GM12878 (cell line): ENCODE measurements around the gene NFIX.

Source experiments
- CTCF ChIP-seq, 3 experiments: IDR thresholded peaks in 2 of 3; conservative IDR thresholded peaks in 1 of 3; 2 replicates each; pipeline ENCODE4 v1.5.1; 2011; ENCODE audit warnings: low read depth in 3 of 3, low read length in 3 of 3, mild to moderate bottlenecking in 3 of 3, control low read depth in 2 of 3, moderate library complexity in 2 of 3, inconsistent platforms in 1 of 3, mixed read lengths in 1 of 3; ENCODE audit not compliant: control insufficient read depth in 2 of 3, insufficient read depth in 1 of 3; ENCODE audit errors: extremely low read depth in 1 of 3
- EGR1 ChIP-seq, 2 experiments: IDR thresholded peaks; 1 replicate in 1 of 2; 2 replicates in 1 of 2; pipeline ENCODE4 v1.6.1; 2011 to 2012; ENCODE audit warnings: low read depth in 2 of 2, low read length in 2 of 2, borderline replicate concordance in 1 of 2, mild to moderate bottlenecking in 1 of 2, moderate library complexity in 1 of 2
- JUNB ChIP-seq: IDR thresholded peaks from 2 replicates; pipeline ENCODE4 v1.6.1; 2016; ENCODE audit warnings: antibody characterized with exemption, mild to moderate bottlenecking
- MYB ChIP-seq: fragments of 150-350 bp; IDR thresholded peaks from 2 replicates; pipeline ENCODE4 v1.6.1; 2014; ENCODE audit warnings: mild to moderate bottlenecking, low read depth, low read length, borderline replicate concordance
- NRF1 ChIP-seq: conservative IDR thresholded peaks from 2 replicates; pipeline ENCODE4 v1.6.1; 2011; ENCODE audit warnings: mild to moderate bottlenecking, low read depth, low read length, improper control_type of control experiment
- PBX3 ChIP-seq: IDR thresholded peaks from 2 replicates; pipeline ENCODE4 v1.6.1; 2011; ENCODE audit warnings: mild to moderate bottlenecking, low read depth, low read length, moderate library complexity; ENCODE audit not compliant: insufficient replicate concordance
- POLR2AphosphoS5 ChIP-seq: IDR thresholded peaks from 2 replicates; pipeline ENCODE4 v1.6.1; 2011; ENCODE audit warnings: mild to moderate bottlenecking, low read length, inconsistent platforms
- SMC3 ChIP-seq: IDR thresholded peaks from 2 replicates; pipeline ENCODE4 v1.6.1; 2011; ENCODE audit warnings: low read length, improper control_type of control experiment, borderline replicate concordance
- ZZZ3 ChIP-seq: IDR thresholded peaks from 2 replicates; pipeline ENCODE4 v1.6.1; 2011; ENCODE audit warnings: low read depth; ENCODE audit not compliant: control insufficient read depth, insufficient read length

GRCh38 chr19:13139633-13140311 lies 144.5 kb downstream of the NFIX start:
- no peak for TF ChIP-seq POLR2AphosphoS5
- no peak for TF ChIP-seq CTCF (IDR thresholded peaks at IDR 0.05 in 2 of 3, conservative IDR thresholded peaks at IDR 0.05 in 1 of 3; ENCODE audit: control insufficient read depth in 2 of 3, extremely low read depth in 1 of 3, insufficient read depth in 1 of 3, low read depth in 3 of 3, low read length in 3 of 3)
- TF ChIP-seq JUNB, result no peak
- TF ChIP-seq NRF1, result no peak
- TF ChIP-seq PBX3, result no peak
- no peak for TF ChIP-seq EGR1 (IDR thresholded peaks at IDR 0.05; ENCODE audit: borderline replicate concordance in 1 of 2, low read depth in 2 of 2, low read length in 2 of 2)
- no peak for TF ChIP-seq ZZZ3
- no peak for TF ChIP-seq MYB
- TF ChIP-seq SMC3, result no peak
